ENCODE data around the gene GNAO1.

The GNAO1 gene

DNA sequence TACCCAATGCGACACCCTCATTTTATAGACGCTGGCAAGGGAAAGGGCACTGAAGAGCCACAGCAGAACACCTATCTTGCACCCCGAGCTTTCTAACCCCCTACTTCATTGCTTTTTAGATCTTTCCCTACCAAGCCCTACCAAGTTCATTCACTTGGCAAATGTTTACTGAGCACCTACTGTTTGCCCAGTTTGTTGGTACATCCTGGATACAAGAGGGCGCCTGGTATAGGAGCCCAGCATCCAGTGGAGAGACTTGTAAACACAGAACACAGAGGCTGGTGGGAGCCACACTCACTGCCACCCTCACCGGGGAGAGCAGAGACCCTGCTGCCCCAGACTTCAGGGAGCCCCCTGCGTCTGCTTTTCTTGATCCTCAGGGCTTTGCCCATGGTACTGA is 112.6 kb downstream of the GNAO1 start:
- DNase-seq (ENCODE audit: low spot score in 2 of 2) = no peak
- Mint-ChIP-seq H3K9me3 (no peaks in the 10 kb centered on the region), H3K27me3 (peaks cover 13% of the 10 kb centered on the region), H3K4me1 (no peaks in the 10 kb centered on the region), H3K27ac (no peak overlapping the region), H3K36me3 (peaks cover 2% of the 10 kb centered on the region), H3K4me3 (no peak overlapping the region)
- ATAC-seq (ENCODE audit: low read depth) = no peak

DNA sequence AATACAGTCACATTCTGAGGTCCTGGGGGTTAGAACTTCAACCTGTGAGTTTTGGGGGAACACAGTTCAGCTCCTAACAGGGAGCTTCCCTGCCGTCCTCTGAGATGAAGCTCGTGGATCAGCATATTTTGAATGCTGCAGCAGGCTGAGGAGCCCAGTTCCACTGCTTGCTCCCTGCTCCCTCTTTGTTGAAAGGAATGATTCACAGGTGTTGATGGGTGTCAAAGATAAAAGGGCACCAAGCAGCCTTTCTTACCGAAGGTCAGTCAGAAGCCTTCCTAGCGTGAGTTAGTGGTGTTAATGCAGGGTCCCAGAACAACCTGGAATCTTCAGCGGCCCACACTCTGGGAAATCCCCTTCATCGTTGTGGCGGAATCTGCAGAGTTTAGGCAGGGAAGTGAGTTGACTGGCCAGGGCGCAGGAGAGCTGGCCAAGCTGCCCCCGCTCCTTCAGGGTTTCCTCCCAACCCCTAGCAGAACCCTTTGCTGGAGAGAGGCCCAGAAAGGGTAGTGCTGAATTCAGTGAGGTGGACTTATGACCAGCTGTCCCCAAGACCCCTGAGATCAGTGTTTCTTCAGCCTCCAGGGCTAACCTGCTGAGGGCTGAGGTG is 114.8 kb downstream of the GNAO1 start:
- Mint-ChIP-seq H3K36me3 (peaks cover 2% of the 10 kb centered on the region), H3K27ac (no peak overlapping the region), H3K4me1 (no peaks in the 10 kb centered on the region), H3K27me3 (peaks cover 13% of the 10 kb centered on the region), H3K4me3 (no peak overlapping the region), H3K9me3 (no peaks in the 10 kb centered on the region)
- DNase-seq (ENCODE audit: low spot score in 2 of 2) = no peak
- ATAC-seq (ENCODE audit: low read depth) = no peak

DNA sequence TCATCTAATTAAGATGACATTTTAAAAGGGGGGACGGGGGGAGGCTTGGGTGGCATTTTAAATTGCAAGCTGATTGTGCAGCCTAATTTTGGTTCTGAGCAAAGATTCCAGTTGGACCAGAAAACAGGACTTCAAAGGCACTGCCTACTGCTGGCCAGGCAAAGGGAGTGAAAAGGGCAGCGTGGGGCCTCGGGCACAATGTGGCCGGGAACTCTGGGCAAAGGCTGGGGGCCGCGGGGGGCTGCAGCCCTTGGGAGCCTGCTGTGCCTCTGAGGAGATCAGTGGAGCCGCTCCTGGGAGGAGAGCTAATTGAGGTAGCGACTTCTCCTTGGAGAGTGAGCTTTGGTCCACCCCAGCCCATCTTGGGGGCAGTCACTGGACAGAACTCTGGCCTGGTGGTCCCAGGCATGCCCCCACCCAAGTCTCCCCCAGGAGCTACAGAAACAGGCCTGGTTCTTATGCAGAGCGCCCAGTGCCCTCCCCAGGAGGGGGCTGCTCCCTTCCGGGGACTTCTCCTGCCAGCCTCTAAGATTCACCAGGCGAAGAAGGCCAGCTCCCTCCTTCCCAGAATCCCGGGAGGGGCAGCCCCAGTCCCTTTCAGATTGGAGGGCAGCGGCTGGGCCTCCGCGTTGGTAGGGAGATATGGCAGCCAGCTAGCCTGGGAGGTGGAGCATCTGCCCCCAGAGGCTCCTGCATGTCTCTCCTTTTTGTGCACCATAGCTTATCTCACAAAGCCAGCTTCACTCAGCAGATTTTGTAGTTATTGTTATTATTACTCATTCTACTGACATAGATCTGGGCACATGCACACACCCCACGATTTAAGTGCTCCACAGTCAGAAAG is 115.6 kb downstream of the GNAO1 start:
- H3K27ac Mint-ChIP-seq = no peak overlapping the region
- H3K36me3 Mint-ChIP-seq = peaks cover 2% of the 10 kb centered on the region
- no peak overlapping the region for H3K4me3 Mint-ChIP-seq
- no peak for ATAC-seq (ENCODE audit: low read depth)
- no peaks in the 10 kb centered on the region for H3K4me1 Mint-ChIP-seq
- no peaks in the 10 kb centered on the region for H3K9me3 Mint-ChIP-seq
- H3K27me3 Mint-ChIP-seq = peaks cover 13% of the 10 kb centered on the region
- DNase-seq (ENCODE audit: low spot score in 2 of 2) = no peak

DNA sequence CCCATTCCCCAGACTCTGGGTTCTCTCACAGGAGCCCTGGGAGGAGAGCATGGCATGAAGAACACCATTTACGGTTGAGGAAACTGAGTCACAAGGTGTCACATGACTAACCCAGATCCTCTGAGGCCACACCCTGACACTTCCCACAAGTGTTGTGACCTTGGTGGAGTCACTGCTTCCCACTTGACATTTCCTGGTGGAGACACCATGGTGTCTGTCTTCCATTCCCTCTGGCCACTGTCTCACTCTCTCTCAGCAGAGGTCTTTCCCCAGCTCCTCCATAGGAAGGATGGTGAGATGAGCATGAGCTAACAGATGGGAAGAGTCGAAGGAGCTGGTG is 116.2 kb downstream of the GNAO1 start:
- no peaks in the 10 kb centered on the region for H3K9me3 Mint-ChIP-seq
- H3K4me1 Mint-ChIP-seq = no peaks in the 10 kb centered on the region
- H3K27ac Mint-ChIP-seq = no peak overlapping the region
- no peak for DNase-seq (ENCODE audit: low spot score in 2 of 2)
- H3K36me3 Mint-ChIP-seq = peaks cover 2% of the 10 kb centered on the region
- H3K4me3 Mint-ChIP-seq = no peak overlapping the region
- peaks cover 12% of the 10 kb centered on the region for H3K27me3 Mint-ChIP-seq
- ATAC-seq (ENCODE audit: low read depth) = no peak

DNA sequence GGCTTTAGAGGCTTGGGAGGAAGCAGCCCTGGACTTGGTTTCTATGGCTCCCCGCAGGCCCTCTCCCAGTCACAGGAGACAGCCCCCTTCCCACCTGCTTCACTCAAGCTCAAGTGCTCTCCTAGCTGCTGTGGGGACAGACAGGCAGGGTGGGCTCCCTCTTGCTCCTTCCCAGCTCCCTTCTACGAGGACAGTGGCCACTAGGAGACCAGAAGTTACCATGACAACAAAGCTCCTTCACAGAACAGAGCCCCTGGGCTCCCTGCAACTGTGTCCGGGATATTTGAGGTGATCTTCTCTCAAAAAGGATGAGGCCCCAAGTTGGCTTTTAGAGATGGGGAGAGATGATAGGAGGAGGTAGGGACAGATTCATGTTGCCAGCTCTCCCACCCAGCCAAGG is 117.7 kb downstream of the GNAO1 start:
- Mint-ChIP-seq H3K27ac (no peak overlapping the region), H3K36me3 (peaks cover 2% of the 10 kb centered on the region), H3K4me3 (no peak overlapping the region), H3K9me3 (no peaks in the 10 kb centered on the region), H3K4me1 (no peaks in the 10 kb centered on the region), H3K27me3 (peaks cover 10% of the 10 kb centered on the region)
- DNase-seq (ENCODE audit: low spot score in 2 of 2) = no peak
- ATAC-seq (ENCODE audit: low read depth) = no peak

DNA sequence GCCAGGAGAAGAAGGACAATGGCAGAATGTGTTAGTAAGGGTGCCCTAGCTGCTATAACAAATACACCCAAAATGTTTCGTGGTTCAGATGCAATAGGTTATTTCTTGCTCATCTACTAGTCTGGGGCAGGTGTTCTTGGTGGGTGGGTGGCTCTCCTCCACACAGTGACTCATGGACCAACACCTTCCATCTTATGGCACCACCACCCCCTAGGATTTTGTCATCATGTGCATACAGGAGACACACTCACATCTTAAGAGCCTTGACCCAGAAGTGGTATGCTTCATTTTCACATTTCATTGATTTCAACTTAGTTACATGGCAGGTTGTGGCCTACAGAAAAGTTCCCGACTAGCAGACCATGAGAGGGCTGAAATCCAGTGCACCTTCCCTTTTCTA is 119.4 kb downstream of the GNAO1 start:
- Mint-ChIP-seq H3K27me3 (peaks cover 8% of the 10 kb centered on the region), H3K9me3 (no peaks in the 10 kb centered on the region), H3K27ac (no peak overlapping the region), H3K36me3 (peaks cover 2% of the 10 kb centered on the region), H3K4me1 (no peaks in the 10 kb centered on the region), H3K4me3 (no peak overlapping the region)
- no peak for ATAC-seq (ENCODE audit: low read depth)
- DNase-seq (ENCODE audit: low spot score in 2 of 2) = no peak

DNA sequence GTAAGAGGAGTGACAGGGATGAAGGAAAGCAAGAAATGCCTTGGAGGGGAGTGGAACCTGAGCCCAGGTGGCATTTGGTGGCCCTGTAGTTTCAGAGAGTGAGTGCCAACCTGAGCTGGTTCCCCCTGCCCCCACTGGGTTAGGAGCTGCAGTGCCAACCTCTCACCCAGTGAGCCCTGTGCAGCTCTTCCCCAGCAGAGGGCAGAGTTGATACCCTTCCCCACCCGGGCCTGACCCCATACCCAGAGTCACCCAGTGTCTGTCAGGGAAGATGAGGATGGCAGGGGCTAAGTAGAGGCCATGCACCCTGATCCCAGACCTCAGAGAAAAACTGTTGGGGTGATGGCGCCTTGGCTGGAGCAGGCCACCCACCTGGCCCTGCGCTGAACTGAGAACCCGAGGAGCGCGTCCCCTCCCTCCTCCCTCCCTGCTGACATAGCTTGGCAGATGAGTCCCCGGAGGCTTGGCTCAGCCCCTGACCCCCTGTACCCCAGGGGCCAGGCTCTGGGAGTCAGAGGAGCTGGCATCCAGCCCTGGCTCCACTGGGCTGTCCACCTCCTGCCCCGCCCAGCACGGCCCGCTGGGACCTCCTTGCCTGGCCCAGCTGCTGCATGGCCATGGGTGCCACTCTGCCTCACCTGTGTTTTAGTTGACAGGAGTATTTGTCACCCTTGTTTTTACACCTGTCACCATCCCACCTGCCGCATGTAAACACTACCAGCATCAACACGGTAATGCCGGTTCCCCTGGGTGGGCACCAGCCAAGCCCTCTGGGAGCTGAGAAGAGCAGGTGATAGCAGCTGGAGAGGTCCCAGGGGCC is 120.1 kb downstream of the GNAO1 start:
- H3K36me3 Mint-ChIP-seq = peaks cover 2% of the 10 kb centered on the region
- H3K27ac Mint-ChIP-seq = no peak overlapping the region
- ATAC-seq (ENCODE audit: low read depth) (no peak), DNase-seq (ENCODE audit: low spot score in 2 of 2) (no peak)
- H3K4me1 Mint-ChIP-seq = no peaks in the 10 kb centered on the region
- H3K9me3 Mint-ChIP-seq = no peaks in the 10 kb centered on the region
- H3K4me3 Mint-ChIP-seq = no peak overlapping the region
- peaks cover 8% of the 10 kb centered on the region for H3K27me3 Mint-ChIP-seq

DNA sequence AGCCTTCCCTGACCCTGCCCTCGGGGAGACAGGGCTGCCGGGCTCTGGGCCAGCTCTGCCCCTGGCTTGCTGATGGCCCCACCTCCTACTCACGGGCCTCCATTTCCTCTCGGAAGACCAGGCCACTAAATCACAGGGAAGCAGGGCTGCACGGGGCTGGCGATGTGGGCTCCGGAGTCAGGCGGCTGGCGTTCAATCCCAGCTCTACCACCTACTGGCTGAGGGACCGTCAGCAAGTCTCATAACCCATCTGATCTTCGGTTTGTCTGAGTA is 120.7 kb downstream of the GNAO1 start:
- Mint-ChIP-seq H3K36me3 (peaks cover 2% of the 10 kb centered on the region), H3K9me3 (no peaks in the 10 kb centered on the region), H3K4me3 (no peak overlapping the region), H3K27ac (no peak overlapping the region), H3K27me3 (peaks cover 8% of the 10 kb centered on the region), H3K4me1 (no peaks in the 10 kb centered on the region)
- ATAC-seq (ENCODE audit: low read depth) (no peak), DNase-seq (ENCODE audit: low spot score in 2 of 2) (no peak)

DNA sequence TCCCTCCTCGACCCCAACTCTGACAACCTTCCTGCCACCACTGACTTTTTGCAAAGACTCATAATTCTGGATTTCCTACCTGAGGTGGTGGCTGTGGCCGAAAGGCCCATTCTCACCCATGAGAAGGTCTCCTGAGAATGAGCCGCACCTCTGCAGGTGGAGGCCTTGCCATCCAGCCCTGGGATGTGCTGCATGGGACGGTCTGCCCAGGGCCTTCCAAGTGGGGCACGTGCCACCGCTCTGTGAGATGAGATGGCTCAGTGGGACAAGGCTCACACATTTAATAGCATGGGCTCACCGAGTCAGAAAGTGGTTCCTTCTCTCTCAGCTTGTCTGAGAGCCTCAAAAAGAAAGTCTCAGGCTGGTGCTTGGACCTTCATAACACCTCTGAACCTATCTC is 121.3 kb downstream of the GNAO1 start:
- peaks cover 11% of the 10 kb centered on the region for H3K27me3 Mint-ChIP-seq

DNA sequence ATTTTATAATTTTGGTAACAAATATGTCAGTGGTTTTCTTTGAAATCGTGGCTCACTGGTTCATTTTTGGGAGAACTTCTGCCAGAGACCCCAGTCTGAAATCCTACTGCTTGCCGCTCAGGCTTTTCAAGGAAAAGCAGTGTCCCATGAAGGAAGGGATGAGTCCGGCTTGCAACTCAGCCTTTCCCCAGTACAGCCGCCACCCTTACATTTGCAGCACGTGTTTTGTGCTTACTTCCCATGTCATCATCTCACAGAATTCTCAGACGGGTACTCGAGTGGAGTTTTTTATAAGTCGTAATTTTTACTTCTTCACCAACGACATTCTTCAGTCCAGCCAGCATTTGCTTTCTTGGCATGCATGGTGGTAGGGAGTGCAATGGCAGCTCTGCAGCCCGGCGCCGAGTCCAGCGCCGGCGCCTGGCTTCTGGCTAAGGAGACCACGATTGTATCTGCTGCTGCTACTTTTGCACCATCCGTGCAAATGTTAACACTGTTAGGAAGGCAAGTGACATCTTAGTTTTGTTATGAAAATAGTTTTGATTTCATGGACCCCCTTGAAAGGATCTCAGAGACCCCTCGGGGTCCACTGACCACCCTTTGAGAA is 123.1 kb downstream of the GNAO1 start:
- no peak for ATAC-seq (ENCODE audit: low read depth)
- H3K27ac Mint-ChIP-seq = no peak overlapping the region
- H3K36me3 Mint-ChIP-seq = no peaks in the 10 kb centered on the region
- no peak for DNase-seq (ENCODE audit: low spot score in 2 of 2)
- peaks cover 3% of the 10 kb centered on the region for H3K4me1 Mint-ChIP-seq
- H3K4me3 Mint-ChIP-seq = no peak overlapping the region
- H3K9me3 Mint-ChIP-seq = no peaks in the 10 kb centered on the region
- peaks cover 4% of the 10 kb centered on the region for H3K27me3 Mint-ChIP-seq

More for the DNA sequence above, 121.3 kb downstream of the GNAO1 start:
- Mint-ChIP-seq H3K4me1 (peaks cover 2% of the 10 kb centered on the region), H3K27ac (no peak overlapping the region), H3K4me3 (no peak overlapping the region), H3K36me3 (peaks cover 1% of the 10 kb centered on the region), H3K9me3 (no peaks in the 10 kb centered on the region)
- no peak for DNase-seq (ENCODE audit: low spot score in 2 of 2)
- no peak for ATAC-seq (ENCODE audit: low read depth)

DNA sequence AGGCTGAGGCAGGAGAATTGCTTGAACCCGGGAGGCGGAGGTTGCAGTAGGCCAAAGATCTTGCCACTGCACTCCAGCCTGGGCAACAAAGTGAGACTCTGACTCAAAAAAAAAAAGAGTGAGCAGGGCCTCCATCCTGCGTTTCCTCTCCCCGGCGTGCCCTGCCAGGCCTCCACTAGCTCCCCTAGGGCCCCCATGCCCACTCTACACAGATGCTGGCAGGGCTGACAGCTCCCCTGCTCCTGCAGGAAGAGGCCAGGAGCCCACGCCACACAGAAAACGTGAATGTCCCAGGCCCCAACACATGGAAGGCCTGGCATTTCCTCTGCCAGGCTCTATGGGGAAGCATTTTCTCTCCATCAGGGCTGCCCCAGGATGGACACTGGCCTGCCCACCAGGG is 124.7 kb downstream of the GNAO1 start:
- ATAC-seq (ENCODE audit: low read depth) (no peak), DNase-seq (ENCODE audit: low spot score in 2 of 2) (no peak)
- Mint-ChIP-seq H3K27ac (no peak overlapping the region), H3K27me3 (peaks cover 6% of the 10 kb centered on the region), H3K4me3 (no peak overlapping the region), H3K36me3 (no peaks in the 10 kb centered on the region), H3K4me1 (peaks cover 6% of the 10 kb centered on the region), H3K9me3 (no peaks in the 10 kb centered on the region)

DNA sequence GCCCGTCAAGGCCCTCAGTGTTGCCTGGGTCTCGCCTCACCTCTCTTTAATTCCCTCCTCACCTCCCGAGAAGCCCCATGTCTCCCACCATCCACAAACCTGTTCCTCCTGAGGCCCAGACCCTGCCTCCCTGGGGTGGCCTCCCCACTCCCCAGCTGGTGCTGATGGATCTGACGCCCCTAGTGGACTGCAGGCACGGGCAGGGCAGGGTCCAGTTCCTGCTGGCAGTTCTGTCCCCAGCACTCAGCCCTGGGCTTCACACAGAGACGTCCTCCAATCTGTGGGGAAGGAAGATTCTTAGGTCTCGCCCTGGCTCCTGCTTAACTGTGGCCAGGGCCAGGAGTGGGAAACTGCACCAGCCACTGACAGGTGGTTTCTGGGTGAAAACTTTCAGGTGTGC is 125.3 kb downstream of the GNAO1 start:
- no peaks in the 10 kb centered on the region for H3K9me3 Mint-ChIP-seq
- H3K27me3 Mint-ChIP-seq = peaks cover 6% of the 10 kb centered on the region
- DNase-seq (ENCODE audit: low spot score in 2 of 2) (no peak), ATAC-seq (ENCODE audit: low read depth) (no peak)
- H3K27ac Mint-ChIP-seq = no peak overlapping the region
- no peak overlapping the region for H3K4me3 Mint-ChIP-seq
- no peaks in the 10 kb centered on the region for H3K36me3 Mint-ChIP-seq
- H3K4me1 Mint-ChIP-seq = peaks cover 6% of the 10 kb centered on the region

DNA sequence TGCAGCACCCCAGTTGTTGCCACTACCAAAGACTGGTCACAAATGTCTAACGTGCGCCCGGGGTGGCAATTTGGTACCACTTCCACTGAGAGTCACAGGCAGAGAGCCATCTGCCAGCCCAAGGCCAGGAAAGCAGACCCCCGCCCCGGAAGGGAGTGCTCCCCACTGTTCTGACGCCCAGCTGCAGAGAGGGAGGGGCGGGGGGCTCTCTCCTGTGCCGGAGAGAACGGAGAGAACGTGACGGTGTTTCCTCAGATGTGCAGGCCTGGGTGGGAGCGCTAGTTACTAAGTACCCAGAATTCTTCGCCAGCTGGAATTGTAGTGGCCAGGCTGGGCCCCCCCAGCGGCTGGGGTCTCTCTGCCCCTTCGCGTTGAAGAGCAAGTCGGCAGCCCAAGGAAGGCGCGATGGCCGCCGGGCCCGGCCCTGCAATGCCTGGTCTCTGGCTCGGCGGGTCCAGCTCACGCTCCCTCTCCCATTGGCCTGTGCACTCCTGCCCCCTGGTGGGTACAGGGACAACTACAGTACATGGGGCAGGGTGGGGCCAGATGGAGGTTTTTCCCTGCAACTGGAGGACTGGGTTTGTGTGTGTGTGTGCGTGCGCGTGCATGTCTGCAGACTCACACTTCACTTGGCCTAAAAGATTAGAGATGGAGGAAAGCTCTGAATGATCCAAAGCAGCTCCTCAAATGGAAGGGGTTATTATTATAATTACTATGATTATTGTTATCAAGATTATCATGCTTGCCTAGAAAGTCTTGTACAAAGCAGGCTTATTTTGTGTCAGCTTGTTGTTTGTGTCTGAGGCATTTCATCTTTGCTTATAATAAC is 126.9 kb downstream of the GNAO1 start:
- H3K4me3 Mint-ChIP-seq = peak overlapping the region; percentile 14

DNA sequence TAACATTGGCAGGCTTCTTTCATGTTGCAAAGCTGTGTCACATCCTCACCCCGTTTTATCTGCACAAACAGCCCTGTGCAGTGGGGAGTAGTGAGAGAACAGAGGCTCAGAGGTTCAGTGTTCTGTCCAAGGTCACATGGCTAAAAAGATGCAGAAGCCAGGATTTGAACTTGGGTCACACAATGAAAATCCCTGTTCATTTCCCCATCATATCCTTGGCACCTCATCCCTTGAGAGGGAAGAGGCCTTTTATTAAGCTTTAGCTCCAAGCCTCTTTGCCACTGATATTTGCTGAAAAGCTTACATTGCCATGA is 127.5 kb downstream of the GNAO1 start:
- DNase-seq (ENCODE audit: low spot score in 2 of 2) = no peak
- ATAC-seq (ENCODE audit: low read depth) = no peak
- Mint-ChIP-seq H3K4me3 (no peak overlapping the region), H3K9me3 (no peaks in the 10 kb centered on the region), H3K27ac (no peak overlapping the region), H3K4me1 (peaks cover 6% of the 10 kb centered on the region), H3K27me3 (peaks cover 6% of the 10 kb centered on the region), H3K36me3 (no peaks in the 10 kb centered on the region)

More for the DNA sequence above, 126.9 kb downstream of the GNAO1 start:
- H3K4me1 Mint-ChIP-seq = peaks cover 6% of the 10 kb centered on the region
- no peak overlapping the region for H3K27ac Mint-ChIP-seq
- peaks cover 6% of the 10 kb centered on the region for H3K27me3 Mint-ChIP-seq
- ATAC-seq (ENCODE audit: low read depth) = peak; percentile 97
- no peaks in the 10 kb centered on the region for H3K36me3 Mint-ChIP-seq
- DNase-seq (ENCODE audit: low spot score in 2 of 2) = peak; percentile 72 to 79
- H3K9me3 Mint-ChIP-seq = no peaks in the 10 kb centered on the region
